SK-N-MC (cell line): ENCODE measurements around the gene MEGF9.

Experiments
- EZH2 ChIP-seq: fragments of 200-600 bp; sonication (generic); IDR thresholded peaks from one replicate; pipeline ENCODE4 v1.6.1; 2017; ENCODE audit warnings: antibody characterized with exemption
- FOXP2 ChIP-seq: optimal IDR thresholded peaks from 2 replicates; pipeline ENCODE3; 2011; ENCODE audit warnings: mild to moderate bottlenecking, moderate library complexity; ENCODE audit not compliant: insufficient read depth; ENCODE audit errors: extremely low read length, control extremely low read depth
- POLR2AphosphoS5 ChIP-seq: IDR thresholded peaks from 2 replicates; pipeline ENCODE4 v1.6.1; 2012; ENCODE audit warnings: mild to moderate bottlenecking, low read depth, low read length, borderline replicate concordance

DNA sequence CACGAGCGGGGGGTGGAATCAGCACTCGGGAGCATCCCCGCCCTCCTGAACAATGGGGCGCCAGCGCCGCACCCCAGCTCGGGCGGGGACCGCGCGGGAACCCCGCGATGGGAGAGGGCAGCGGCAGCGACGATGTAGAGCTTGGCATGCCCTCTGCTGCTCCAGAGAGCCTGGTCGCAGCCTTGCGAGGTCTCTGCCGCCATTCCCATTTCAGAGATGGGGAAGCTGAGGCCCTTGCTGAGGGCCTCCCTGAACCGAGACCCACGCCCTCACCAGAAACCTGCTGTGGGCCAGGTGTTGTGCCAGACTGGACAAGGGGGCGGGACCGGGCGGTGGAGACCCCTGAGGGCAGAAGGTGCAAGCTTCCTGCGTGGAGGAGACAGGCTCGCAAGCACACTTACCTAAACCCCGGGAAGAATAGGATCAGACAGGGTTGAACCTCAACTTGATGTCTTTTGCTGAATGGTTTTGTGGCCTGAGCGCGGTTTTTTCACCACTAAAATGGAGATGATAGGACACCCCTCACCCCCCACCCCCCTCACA lies 647 bp upstream of the MEGF9 start:
- TF ChIP-seq POLR2AphosphoS5 (no peak), FOXP2 (no peak), EZH2 (no peak)
